Measurements from ENCODE around the gene TRIP12.
A peak's percentile ranks its signal among the peaks of the same experiment; 100 is the strongest.
"Not testable (repeated sequence)": the region's sequence is repeated elsewhere in the genome, so short reads cannot be mapped to it uniquely, and the experiment has no call there.

The TRIP12 gene

GRCh38 chr2:229921892-229922448 is at the start of gene TRIP12:
Gene TRIP12, minus strand, starts transcription at chr2:229922009. Its CDS starts 41,930 bp downstream, at chr2:229880079.
- DNase-seq (ENCODE audit: low read depth): peak; percentile 89

- no peak for DNase-seq (ENCODE audit: low read depth)
These were observed 49.5 kb upstream of the TRIP12 start for GRCh38 chr2:229971298-229971790.

- DNase-seq (ENCODE audit: low read depth): no peak
These were observed 48.6 kb upstream of the TRIP12 start for GRCh38 chr2:229970406-229970805.

GRCh38 chr2:229969921-229970320 is 48.1 kb upstream of the TRIP12 start:
- DNase-seq (ENCODE audit: low read depth): no peak

- peak; percentile 1 for DNase-seq (ENCODE audit: low read depth)
These were observed 41.8 kb upstream of the TRIP12 start for GRCh38 chr2:229963596-229963995.

- no peak for DNase-seq (ENCODE audit: low read depth)
These were observed 34.7 kb upstream of the TRIP12 start for GRCh38 chr2:229956491-229956890.

GRCh38 chr2:229955663-229956062 is 33.9 kb upstream of the TRIP12 start:
- DNase-seq (ENCODE audit: low read depth): no peak

GRCh38 chr2:229952256-229952835 is 30.5 kb upstream of the TRIP12 start:
- DNase-seq (ENCODE audit: low read depth): no peak

- DNase-seq (ENCODE audit: low read depth): no peak
These were observed 25.7 kb upstream of the TRIP12 start for GRCh38 chr2:229947544-229947943.

GRCh38 chr2:229945975-229946374 is 24.2 kb upstream of the TRIP12 start:
- DNase-seq (ENCODE audit: low read depth): no peak

- DNase-seq (ENCODE audit: low read depth): no peak
These were observed 22.1 kb upstream of the TRIP12 start for GRCh38 chr2:229943770-229944449.

- DNase-seq (ENCODE audit: low read depth): no peak
These were observed 21.4 kb upstream of the TRIP12 start for GRCh38 chr2:229943171-229943570.

GRCh38 chr2:229942671-229943070 is 20.9 kb upstream of the TRIP12 start:
- no peak for DNase-seq (ENCODE audit: low read depth)

- no peak for DNase-seq (ENCODE audit: low read depth)
These were observed 15.7 kb upstream of the TRIP12 start for GRCh38 chr2:229937537-229937936.

GRCh38 chr2:229931241-229931640 is 9.4 kb upstream of the TRIP12 start:
- DNase-seq (ENCODE audit: low read depth): no peak

GRCh38 chr2:229930656-229931055 is 8.8 kb upstream of the TRIP12 start:
- DNase-seq (ENCODE audit: low read depth): no peak

GRCh38 chr2:229927817-229928321 is 6.1 kb upstream of the TRIP12 start:
- no peak for DNase-seq (ENCODE audit: low read depth)

- no peak for DNase-seq (ENCODE audit: low read depth)
These were observed 3.4 kb upstream of the TRIP12 start for GRCh38 chr2:229925201-229925600.

GRCh38 chr2:229924541-229924940 is 2.7 kb upstream of the TRIP12 start:
- DNase-seq (ENCODE audit: low read depth): not testable (repeated sequence)

- DNase-seq (ENCODE audit: low read depth): no peak
These were observed 909 bp upstream of the TRIP12 start, which contains the start of gene FBXO36 for GRCh38 chr2:229922449-229923386. Gene FBXO36, plus strand, starts transcription at chr2:229922503. Its CDS starts 11 bp downstream, at chr2:229922514.

- peak; percentile 23 for DNase-seq (ENCODE audit: low read depth)
These were observed 513 bp downstream of the TRIP12 start for GRCh38 chr2:229921101-229921891.

Measured in fibroblast of the conjunctiva (primary cell).